CD8-positive, alpha-beta memory T cell (primary cell): ENCODE measurements around the gene SCAF4. TPM values are rescaled to one million over a fixed set of nuclear protein-coding genes. Genes with fewer than 3 reads are reported as not detected.
A peak's percentile ranks its signal among the peaks of the same experiment; 100 is the strongest.
"Not testable (repeated sequence)": the region's sequence is repeated elsewhere in the genome, so short reads cannot be mapped to it uniquely, and the experiment has no call there.

Experiments
- CTCF ChIA-PET: fragments of 350-600 bp; sonication (Branson Sonifier 250); formaldehyde crosslinking; loops from one replicate; lab custom pipeline; 2021; ENCODE audit warnings: antibody characterized with exemption; lab: Charles Lee
- POLR2A ChIA-PET: fragments of 350-600 bp; sonication (Branson Sonifier 250); formaldehyde crosslinking; loops from one replicate; lab custom pipeline; 2021; ENCODE audit warnings: antibody characterized with exemption; lab: Charles Lee
- DNase-seq, 5 donors: peaks; one replicate each; pipeline versions ENCODE4 v3.0.0 to v3.0.0-alpha.2; 2020 to 2022; ENCODE audit warnings: mixed read lengths in 1 of 5
- H3K27ac ChIP-seq: one replicate; pipeline ENCODE4 v1.7.0; 2013; ENCODE audit warnings: low read depth, mild to moderate bottlenecking, low read length, moderate library complexity
- H3K27me3 ChIP-seq: 2 replicates; pipeline ENCODE4 v1.7.0; 2013; ENCODE audit warnings: low read length, mild to moderate bottlenecking; ENCODE audit not compliant: insufficient read depth, poor library complexity, severe bottlenecking
- H3K36me3 ChIP-seq: 2 replicates; pipeline ENCODE4 v1.7.0; 2013; ENCODE audit warnings: mild to moderate bottlenecking, low read length, moderate library complexity; ENCODE audit not compliant: insufficient read depth
- H3K4me1 ChIP-seq: 2 replicates; pipeline ENCODE4 v1.7.0; 2013; ENCODE audit warnings: mild to moderate bottlenecking, low read length, moderate library complexity; ENCODE audit not compliant: insufficient read depth
- H3K4me3 ChIP-seq: 2 replicates; pipeline ENCODE4 v1.7.0; 2013; ENCODE audit warnings: mild to moderate bottlenecking, low read length
- H3K9me3 ChIP-seq: 2 replicates; pipeline ENCODE4 v1.7.0; 2013; ENCODE audit warnings: mild to moderate bottlenecking, low read length
- H3K27ac Mint-ChIP-seq, 8 donors: one replicate each; pipeline ENCODE4 v1.8.0; 2020 to 2021; ENCODE audit warnings: mixed read lengths in 8 of 8, mild to moderate bottlenecking in 6 of 8, inconsistent platforms in 3 of 8, moderate library complexity in 3 of 8
- H3K27me3 Mint-ChIP-seq, 2 donors: one replicate each; pipeline ENCODE4 v1.8.0; 2020 to 2021; ENCODE audit warnings: mixed read lengths in 2 of 2, mild to moderate bottlenecking in 1 of 2, moderate library complexity in 1 of 2
- H3K36me3 Mint-ChIP-seq, 3 donors: one replicate each; pipeline ENCODE4 v1.8.0; 2020 to 2021; ENCODE audit warnings: mixed read lengths in 3 of 3, inconsistent platforms in 1 of 3, mild to moderate bottlenecking in 1 of 3
- H3K4me1 Mint-ChIP-seq, 3 donors: one replicate each; pipeline ENCODE4 v1.8.0; 2020 to 2021; ENCODE audit warnings: mixed read lengths in 3 of 3, inconsistent platforms in 1 of 3, mild to moderate bottlenecking in 1 of 3
- H3K4me3 Mint-ChIP-seq, 7 donors: one replicate each; pipeline ENCODE4 v1.8.0; 2020 to 2021; ENCODE audit warnings: mixed read lengths in 7 of 7, mild to moderate bottlenecking in 6 of 7, moderate library complexity in 4 of 7, inconsistent platforms in 2 of 7
- H3K9me3 Mint-ChIP-seq, 5 donors: one replicate each; pipeline ENCODE4 v1.8.0; 2020 to 2022; ENCODE audit warnings: mixed read lengths in 5 of 5, mild to moderate bottlenecking in 3 of 5, moderate library complexity in 2 of 5, inconsistent platforms in 1 of 5
- polyA plus RNA-seq: library from polyadenylated mRNA; unstranded; fragments of 300-500 nt; fragmentation: Illumina TruSeq; gene quantifications from one replicate; pipeline ENCODE4 v1.2.3, GENCODE V29; 2021
- total RNA-seq, 2 experiments: library from RNA; stranded (reverse); gene quantifications; one replicate each; pipeline ENCODE4 v1.2.3, GENCODE V29; 2021

SCAF4 gene
- total and polyA plus RNA-seq, 3 experiments from 2014 or later: 27.5 to 55.9 (median 55.4) TPM

- Histone ChIP-seq H3K4me1 (peaks cover 8% of the 10 kb centered on the region), H3K9me3 (no peaks in the 10 kb centered on the region), H3K27ac (no peak overlapping the region), H3K4me3 (no peak overlapping the region), H3K27me3 (no peaks in the 10 kb centered on the region), H3K36me3 (no peaks in the 10 kb centered on the region)
- ChIA-PET CTCF (no interaction called here), POLR2A (no interaction called here)
- peaks cover 13 to 15% (median 14%) of the 10 kb centered on the region in 3 donors for H3K4me1 Mint-ChIP-seq
- no peak for DNase-seq
- no peaks in the 10 kb centered on the region for H3K9me3 Mint-ChIP-seq
- no peak overlapping the region for H3K4me3 Mint-ChIP-seq
- peaks cover 2 to 3% of the 10 kb centered on the region in 2 donors for H3K27me3 Mint-ChIP-seq
- H3K27ac Mint-ChIP-seq: no peak overlapping the region
- peaks cover 0 to 4% (median 0%) of the 10 kb centered on the region in 3 donors for H3K36me3 Mint-ChIP-seq
These were observed 81.0 kb downstream of the SCAF4 start for GRCh38 chr21:31650930-31651329.

- Histone ChIP-seq H3K9me3 (no peaks in the 10 kb centered on the region), H3K4me3 (no peak overlapping the region), H3K27ac (no peak overlapping the region), H3K27me3 (no peaks in the 10 kb centered on the region), H3K4me1 (no peaks in the 10 kb centered on the region), H3K36me3 (no peaks in the 10 kb centered on the region)
- ChIA-PET CTCF (interaction anchor here (0.9 kb wide), 1 partner anchor 8 kb away, joined by 3 read pairs; no protein-coding TSS in a partner anchor), POLR2A (no interaction called here)
- Mint-ChIP-seq H3K27ac (no peak overlapping the region), H3K9me3 (no peaks in the 10 kb centered on the region), H3K4me1 (no peaks in the 10 kb centered on the region), H3K36me3 (peaks cover 0 to 4% (median 0%) of the 10 kb centered on the region in 3 donors), H3K4me3 (no peak overlapping the region), H3K27me3 (peaks cover 2 to 9% of the 10 kb centered on the region in 2 donors)
- DNase-seq: no peak
These were observed 84.3 kb downstream of the SCAF4 start for GRCh38 chr21:31647650-31648049.

- Histone ChIP-seq H3K27me3 (no peaks in the 10 kb centered on the region), H3K27ac (no peak overlapping the region), H3K36me3 (no peaks in the 10 kb centered on the region), H3K4me3 (no peak overlapping the region), H3K4me1 (no peaks in the 10 kb centered on the region), H3K9me3 (no peaks in the 10 kb centered on the region)
- Mint-ChIP-seq H3K4me1 (no peaks in the 10 kb centered on the region), H3K9me3 (no peaks in the 10 kb centered on the region), H3K27ac (peak overlapping the region in 1 of 8 donors; percentile 64), H3K4me3 (no peak overlapping the region), H3K36me3 (peaks cover 0 to 2% (median 0%) of the 10 kb centered on the region in 3 donors), H3K27me3 (peaks cover 3 to 15% of the 10 kb centered on the region in 2 donors)
- DNase-seq: no peak
- ChIA-PET POLR2A (no interaction called here), CTCF (no interaction called here)
These were observed 87.3 kb downstream of the SCAF4 start for GRCh38 chr21:31644643-31645042.

- H3K36me3 ChIP-seq: no peaks in the 10 kb centered on the region
- no peak for DNase-seq
- Mint-ChIP-seq H3K4me3 (no peak overlapping the region), H3K9me3 (peaks cover 4 to 10% (median 5%) of the 10 kb centered on the region in 5 donors), H3K36me3 (peaks cover 0 to 12% (median 5%) of the 10 kb centered on the region in 3 donors), H3K27ac (no peak overlapping the region), H3K27me3 (peaks cover 3 to 17% of the 10 kb centered on the region in 2 donors), H3K4me1 (no peaks in the 10 kb centered on the region)
- H3K27me3 ChIP-seq: no peaks in the 10 kb centered on the region
- H3K4me1 ChIP-seq: no peaks in the 10 kb centered on the region
- ChIA-PET POLR2A (no interaction called here), CTCF (no interaction called here)
- no peaks in the 10 kb centered on the region for H3K9me3 ChIP-seq
- no peak overlapping the region for H3K4me3 ChIP-seq
- no peak overlapping the region for H3K27ac ChIP-seq
These were observed 90.4 kb downstream of the SCAF4 start for GRCh38 chr21:31641416-31641922.

GRCh38 chr21:31636874-31637273, 95.0 kb downstream of the SCAF4 start:
- ChIA-PET CTCF (no interaction called here), POLR2A (no interaction called here)
- Mint-ChIP-seq H3K27ac (no peak overlapping the region), H3K4me3 (no peak overlapping the region), H3K4me1 (no peaks in the 10 kb centered on the region), H3K36me3 (peaks cover 0 to 13% (median 4%) of the 10 kb centered on the region in 3 donors), H3K27me3 (peaks cover 3 to 7% of the 10 kb centered on the region in 2 donors), H3K9me3 (peaks cover 4 to 13% (median 7%) of the 10 kb centered on the region in 5 donors)
- Histone ChIP-seq H3K27ac (no peak overlapping the region), H3K9me3 (no peaks in the 10 kb centered on the region), H3K27me3 (no peaks in the 10 kb centered on the region), H3K4me3 (no peak overlapping the region), H3K4me1 (no peaks in the 10 kb centered on the region), H3K36me3 (no peaks in the 10 kb centered on the region)
- DNase-seq: no peak

- POLR2A ChIA-PET: no interaction called here
- no peak overlapping the region for H3K4me3 ChIP-seq
- no peaks in the 10 kb centered on the region for H3K36me3 ChIP-seq
- H3K4me1 ChIP-seq: no peaks in the 10 kb centered on the region
- CTCF ChIA-PET: no interaction called here
- no peak for DNase-seq
- H3K27me3 ChIP-seq: no peaks in the 10 kb centered on the region
- no peak overlapping the region for H3K27ac ChIP-seq
- no peak overlapping the region for H3K4me3 Mint-ChIP-seq
- peaks cover 0 to 4% of the 10 kb centered on the region in 2 donors for H3K27me3 Mint-ChIP-seq
- H3K4me1 Mint-ChIP-seq: no peaks in the 10 kb centered on the region
- H3K9me3 ChIP-seq: no peaks in the 10 kb centered on the region
- peaks cover 4 to 13% (median 7%) of the 10 kb centered on the region in 5 donors for H3K9me3 Mint-ChIP-seq
- H3K36me3 Mint-ChIP-seq: peaks cover 0 to 13% (median 3%) of the 10 kb centered on the region in 3 donors
- peak overlapping the region in 1 of 8 donors; percentile 42 for H3K27ac Mint-ChIP-seq
These were observed 96.9 kb downstream of the SCAF4 start for GRCh38 chr21:31634993-31635392.

- H3K4me1 ChIP-seq, DNase-seq, CTCF ChIA-PET, H3K27ac Mint-ChIP-seq, H3K4me3 Mint-ChIP-seq, H3K4me1 Mint-ChIP-seq, H3K27ac ChIP-seq, H3K4me3 ChIP-seq, H3K9me3 Mint-ChIP-seq, H3K27me3 ChIP-seq, H3K36me3 Mint-ChIP-seq, H3K36me3 ChIP-seq, H3K9me3 ChIP-seq, POLR2A ChIA-PET, H3K27me3 Mint-ChIP-seq: not testable (repeated sequence)
These were observed 100.0 kb downstream of the SCAF4 start for GRCh38 chr21:31631881-31632280.

- no peaks in the 10 kb centered on the region for H3K36me3 ChIP-seq
- H3K9me3 ChIP-seq: no peaks in the 10 kb centered on the region
- Mint-ChIP-seq H3K27me3 (no peaks in the 10 kb centered on the region), H3K4me3 (no peak overlapping the region), H3K4me1 (no peaks in the 10 kb centered on the region), H3K27ac (no peak overlapping the region), H3K9me3 (peaks cover 0 to 3% (median 2%) of the 10 kb centered on the region in 5 donors), H3K36me3 (no peaks in the 10 kb centered on the region)
- H3K4me3 ChIP-seq: no peak overlapping the region
- H3K27ac ChIP-seq: no peak overlapping the region
- DNase-seq: no peak
- no peaks in the 10 kb centered on the region for H3K27me3 ChIP-seq
- POLR2A ChIA-PET: no interaction called here
- no peaks in the 10 kb centered on the region for H3K4me1 ChIP-seq
- CTCF ChIA-PET: no interaction called here
These were observed 101.8 kb downstream of the SCAF4 start for GRCh38 chr21:31629972-31630711.
